CD14-positive monocyte (primary cell): Measurements from ENCODE around the gene PODXL. TPM values are rescaled to one million over a fixed set of nuclear protein-coding genes. Genes with fewer than 3 reads are reported as not detected.
A peak's percentile ranks its signal among the peaks of the same experiment; 100 is the strongest.

Source experiments
- DNase-seq, 3 donors: peaks; one replicate each; pipeline ENCODE4 v3.0.0-alpha.2; 2011 to 2022
- H2AFZ ChIP-seq: 2 replicates; pipeline ENCODE4 v1.6.0; 2012; ENCODE audit warnings: mild to moderate bottlenecking, low read depth, low read length, inconsistent platforms; ENCODE audit not compliant: insufficient read depth, poor library complexity, severe bottlenecking
- H3K27ac ChIP-seq, 2 donors: 1 replicate in 1 of 2; 2 replicates in 1 of 2; pipeline ENCODE4 v1.5.1; 2012 to 2013; ENCODE audit warnings: low read length in 2 of 2, control low read depth in 1 of 2, inconsistent platforms in 1 of 2, low read depth in 1 of 2, mild to moderate bottlenecking in 1 of 2
- H3K27me3 ChIP-seq, 2 donors: one replicate each; pipeline versions ENCODE4 v1.6.0 to v1.6.1; 2011 to 2013; ENCODE audit warnings: low read length in 2 of 2; ENCODE audit not compliant: control insufficient read depth in 2 of 2, insufficient read depth in 2 of 2
- H3K36me3 ChIP-seq, 2 donors: replicated peaks in 1 of 2; 1 replicate in 1 of 2; 2 replicates in 1 of 2; pipeline versions ENCODE4 v1.5.1 to v1.6.1; 2012 to 2013; ENCODE audit warnings: low read length in 2 of 2, control low read depth in 1 of 2, inconsistent platforms in 1 of 2, mild to moderate bottlenecking in 1 of 2; ENCODE audit not compliant: insufficient read depth in 2 of 2, control insufficient read depth in 1 of 2
- H3K4me1 ChIP-seq, 2 donors: 1 replicate in 1 of 2; 2 replicates in 1 of 2; pipeline versions ENCODE4 v1.5.1 to v1.6.1; 2012 to 2013; ENCODE audit warnings: low read length in 2 of 2, control low read depth in 1 of 2, inconsistent platforms in 1 of 2, mild to moderate bottlenecking in 1 of 2, moderate library complexity in 1 of 2; ENCODE audit not compliant: insufficient read depth in 2 of 2, control insufficient read depth in 1 of 2
- H3K4me2 ChIP-seq: replicated peaks from 2 replicates; pipeline ENCODE3; 2012; ENCODE audit warnings: low read length, moderate library complexity, mild to moderate bottlenecking; ENCODE audit not compliant: poor library complexity, severe bottlenecking; ENCODE audit errors: extremely low read depth
- H3K4me3 ChIP-seq, 3 experiments: fragments of 200-600 bp in 1 of 3; sonication (generic) in 1 of 3; replicated peaks in 1 of 3; 1 replicate in 2 of 3; 2 replicates in 1 of 3; pipeline ENCODE4 v1.5.1; 2011 to 2013; ENCODE audit warnings: low read length in 3 of 3, mild to moderate bottlenecking in 3 of 3, control low read depth in 2 of 3, low read depth in 2 of 3, inconsistent platforms in 1 of 3, moderate library complexity in 1 of 3
- H3K79me2 ChIP-seq: 2 replicates; pipeline ENCODE4 v1.6.0; 2012; ENCODE audit warnings: mild to moderate bottlenecking, control low read depth, inconsistent platforms, low read length, moderate library complexity; ENCODE audit not compliant: insufficient read depth
- H3K9ac ChIP-seq: 2 replicates; pipeline ENCODE4 v1.6.0; 2017; ENCODE audit warnings: low read length, mild to moderate bottlenecking; ENCODE audit not compliant: insufficient read depth, poor library complexity, severe bottlenecking
- H3K9me3 ChIP-seq, 2 donors: replicated peaks in 1 of 2; 1 replicate in 1 of 2; 2 replicates in 1 of 2; pipeline versions ENCODE4 v1.5.1 to v1.6.1; 2012 to 2013; ENCODE audit warnings: low read length in 2 of 2, control low read depth in 1 of 2; ENCODE audit not compliant: control insufficient read depth in 1 of 2, insufficient read depth in 1 of 2
- H4K20me1 ChIP-seq: 2 replicates; pipeline ENCODE4 v1.6.0; 2012; ENCODE audit warnings: mild to moderate bottlenecking, low read length, control low read depth, moderate library complexity; ENCODE audit not compliant: insufficient read depth
- H3K27ac Mint-ChIP-seq, 7 donors: one replicate each; pipeline ENCODE4 v1.8.0; 2020; ENCODE audit warnings: mild to moderate bottlenecking in 7 of 7, mixed read lengths in 7 of 7, moderate library complexity in 6 of 7, inconsistent platforms in 2 of 7
- H3K27me3 Mint-ChIP-seq, 3 donors: one replicate each; pipeline ENCODE4 v1.8.0; 2021 to 2022; ENCODE audit warnings: low read depth in 3 of 3, mild to moderate bottlenecking in 3 of 3, mixed read lengths in 3 of 3, moderate library complexity in 3 of 3, inconsistent platforms in 1 of 3
- H3K36me3 Mint-ChIP-seq, 2 donors: one replicate each; pipeline ENCODE4 v1.8.0; 2020; ENCODE audit warnings: mixed read lengths in 2 of 2, inconsistent platforms in 1 of 2, mild to moderate bottlenecking in 1 of 2
- H3K4me1 Mint-ChIP-seq: one replicate; pipeline ENCODE4 v1.8.0; 2020; ENCODE audit warnings: mild to moderate bottlenecking, mixed read lengths
- H3K4me3 Mint-ChIP-seq, 2 donors: one replicate each; pipeline ENCODE4 v1.8.0; 2020; ENCODE audit warnings: mild to moderate bottlenecking in 2 of 2, mixed read lengths in 2 of 2, moderate library complexity in 1 of 2
- H3K9me3 Mint-ChIP-seq, 7 donors: one replicate each; pipeline ENCODE4 v1.8.0; 2020 to 2022; ENCODE audit warnings: mixed read lengths in 7 of 7, mild to moderate bottlenecking in 6 of 7, moderate library complexity in 6 of 7, inconsistent platforms in 2 of 7
- WGBS: methylation state at CpG from one replicate; pipeline ENCODE4 v1.1.5; 2013; ENCODE audit warnings: missing lambda C conversion rate; ENCODE audit not compliant: insufficient coverage; 5-methylcytosine and 5-hydroxymethylcytosine counted together
- intact Hi-C, 2 donors: fragments of 100-400 bp; cut with micrococcal nuclease; formaldehyde crosslinking; loops; one replicate each; pipeline versions ENCODE4 v1.15.0 to v1.15.1; 2023
- polyA plus RNA-seq, 3 donors: library from polyadenylated mRNA; depleted of rRNA in 1 of 3; unstranded in 2 of 3; stranded (reverse) in 1 of 3; fragments of 300-500 nt in 2 of 3; fragments of >200 nt in 1 of 3; fragmentation: Illumina TruSeq in 2 of 3; gene quantifications; 1 replicate in 2 of 3; 2 replicates in 1 of 3; pipeline ENCODE4 v1.2.3, GENCODE V29; 2012 to 2021
- TF ChIP-seq, protein P1 (sequence below): fragments of 200-600 bp; IDR thresholded peaks from one replicate; pipeline ENCODE4 v1.8.0; 2022; ENCODE audit warnings: antibody characterized with exemption, mild to moderate bottlenecking

PODXL gene
- polyA plus RNA-seq, 3 donors: 0.20 to 0.25 TPM; not detected in 1

DNA sequence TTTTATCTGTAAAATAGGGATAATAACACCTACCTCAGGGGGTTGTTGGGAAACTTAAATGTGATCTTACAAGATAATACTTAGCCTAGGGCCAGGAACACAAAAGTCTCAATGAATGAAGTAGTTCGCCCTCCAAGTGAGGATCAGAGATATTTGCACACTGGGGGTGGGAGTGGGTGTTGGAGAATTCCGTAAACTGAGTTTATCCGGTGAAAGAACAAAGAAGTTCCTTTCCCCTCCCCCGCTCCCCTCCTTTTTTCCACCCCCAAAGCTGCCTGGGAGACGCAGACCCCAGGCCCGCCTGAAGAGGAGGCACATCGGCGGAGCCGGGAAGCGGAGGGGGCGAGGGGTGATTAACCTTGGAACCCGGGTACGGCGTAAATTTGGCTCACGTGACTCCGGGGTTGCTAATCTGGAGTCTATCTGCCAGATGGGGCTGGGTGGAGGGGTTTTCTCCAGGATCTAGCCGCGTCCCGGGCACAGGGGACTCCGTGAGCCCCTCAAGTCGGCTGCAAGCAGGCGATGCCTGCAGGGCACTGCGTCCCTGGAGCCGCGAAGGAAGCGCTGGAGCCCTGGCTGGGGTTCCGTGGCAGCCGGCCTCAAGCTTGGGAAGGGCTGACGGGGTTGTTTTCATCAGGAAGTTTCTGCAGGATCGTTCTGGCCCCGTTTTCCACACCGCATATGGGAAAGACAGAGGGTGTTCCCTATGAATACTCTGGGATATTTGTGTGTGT lies 1.4 kb upstream of the PODXL start:
- Histone ChIP-seq H3K36me3 (no peaks in the 10 kb centered on the region), H3K79me2 (no peaks in the 10 kb centered on the region), H3K27ac (no peak overlapping the region), H3K4me2 (peak overlapping the region; percentile 13), H3K4me3 (no peak overlapping the region), H2AFZ (peak overlapping the region; percentile 46), H3K9me3 (peaks cover 0 to 7% of the 10 kb centered on the region in 2 donors), H4K20me1 (no peaks in the 10 kb centered on the region), H3K9ac (no peak overlapping the region), H3K4me1 (peaks cover 12 to 28% of the 10 kb centered on the region in 2 donors), H3K27me3 (peaks cover 41 to 79% of the 10 kb centered on the region in 2 donors)
- Mint-ChIP-seq H3K27ac (peak overlapping the region in 1 of 7 donors; percentile 31), H3K9me3 (peaks cover 0 to 11% (median 2%) of the 10 kb centered on the region in 7 donors), H3K36me3 (peaks cover 0 to 4% of the 10 kb centered on the region in 2 donors), H3K4me3 (peak overlapping the region in 1 of 2 donors; percentile 70), H3K27me3 (peaks cover 58 to 72% (median 65%) of the 10 kb centered on the region in 3 donors), H3K4me1 (peaks cover 19% of the 10 kb centered on the region)
- intact Hi-C loops: no loop called here
- no peak for DNase-seq
- 0% methylated on average over 17 of the region's 32 CpGs for WGBS
- TF ChIP-seq, protein P1, sequence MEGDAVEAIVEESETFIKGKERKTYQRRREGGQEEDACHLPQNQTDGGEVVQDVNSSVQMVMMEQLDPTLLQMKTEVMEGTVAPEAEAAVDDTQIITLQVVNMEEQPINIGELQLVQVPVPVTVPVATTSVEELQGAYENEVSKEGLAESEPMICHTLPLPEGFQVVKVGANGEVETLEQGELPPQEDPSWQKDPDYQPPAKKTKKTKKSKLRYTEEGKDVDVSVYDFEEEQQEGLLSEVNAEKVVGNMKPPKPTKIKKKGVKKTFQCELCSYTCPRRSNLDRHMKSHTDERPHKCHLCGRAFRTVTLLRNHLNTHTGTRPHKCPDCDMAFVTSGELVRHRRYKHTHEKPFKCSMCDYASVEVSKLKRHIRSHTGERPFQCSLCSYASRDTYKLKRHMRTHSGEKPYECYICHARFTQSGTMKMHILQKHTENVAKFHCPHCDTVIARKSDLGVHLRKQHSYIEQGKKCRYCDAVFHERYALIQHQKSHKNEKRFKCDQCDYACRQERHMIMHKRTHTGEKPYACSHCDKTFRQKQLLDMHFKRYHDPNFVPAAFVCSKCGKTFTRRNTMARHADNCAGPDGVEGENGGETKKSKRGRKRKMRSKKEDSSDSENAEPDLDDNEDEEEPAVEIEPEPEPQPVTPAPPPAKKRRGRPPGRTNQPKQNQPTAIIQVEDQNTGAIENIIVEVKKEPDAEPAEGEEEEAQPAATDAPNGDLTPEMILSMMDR: no peak

DNA sequence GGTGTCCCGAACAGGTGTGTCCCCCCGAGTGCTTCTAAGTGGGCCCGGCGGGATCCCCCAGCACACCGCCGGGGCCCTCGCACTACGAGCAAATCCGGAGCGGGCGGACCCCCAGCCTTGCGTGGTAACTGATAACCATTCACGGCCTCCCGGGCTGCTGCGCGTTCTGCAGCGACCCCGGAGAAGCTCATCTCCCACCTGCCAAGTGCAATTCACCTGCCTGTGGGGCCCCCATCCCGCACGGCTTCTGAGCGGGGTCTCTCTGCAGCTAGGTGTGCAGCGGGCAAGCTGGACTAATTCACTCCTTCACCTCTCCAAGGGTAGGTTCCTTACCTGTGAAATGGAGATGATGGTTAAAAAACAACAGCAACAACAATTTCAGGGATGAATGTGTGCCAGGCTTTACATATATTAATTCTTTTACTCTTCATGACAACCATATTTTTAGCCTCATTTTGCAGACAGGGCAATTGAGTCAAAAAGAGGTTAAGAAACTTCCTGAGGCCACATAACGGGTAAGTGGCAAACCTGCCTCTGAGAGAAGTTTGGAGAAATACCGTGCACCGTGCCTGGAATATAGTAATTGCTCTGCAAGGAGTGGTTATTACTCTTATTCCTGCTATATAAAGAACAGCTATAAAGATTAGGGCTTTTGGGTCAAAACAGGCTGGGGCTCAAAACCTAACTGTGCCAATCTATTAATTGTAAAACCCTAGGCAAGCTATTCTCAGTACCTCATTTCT lies 652 bp upstream of the PODXL start:
- Histone ChIP-seq H4K20me1 (no peaks in the 10 kb centered on the region), H3K9me3 (peaks cover 0 to 7% of the 10 kb centered on the region in 2 donors), H3K9ac (no peak overlapping the region), H3K4me2 (peak overlapping the region; percentile 88), H3K36me3 (no peaks in the 10 kb centered on the region), H3K27ac (no peak overlapping the region), H3K4me3 (peak overlapping the region in 2 of 3 experiments; percentile 16 to 66), H2AFZ (peak overlapping the region; percentile 56), H3K27me3 (peaks cover 41 to 78% of the 10 kb centered on the region in 2 donors), H3K4me1 (peaks cover 12 to 28% of the 10 kb centered on the region in 2 donors), H3K79me2 (no peaks in the 10 kb centered on the region)
- no peak for DNase-seq
- Mint-ChIP-seq H3K4me3 (peak overlapping the region; percentile 65 to 82), H3K4me1 (peaks cover 19% of the 10 kb centered on the region), H3K27me3 (peaks cover 58 to 78% (median 71%) of the 10 kb centered on the region in 3 donors), H3K36me3 (peaks cover 0 to 4% of the 10 kb centered on the region in 2 donors), H3K27ac (no peak overlapping the region), H3K9me3 (peaks cover 0 to 11% (median 2%) of the 10 kb centered on the region in 7 donors)
- WGBS: under 1% methylated on average over 18 of the region's 25 CpGs
- TF ChIP-seq, protein P1: no peak
- intact Hi-C loops: no loop called here
